Immature natural killer cell (primary cell): ENCODE results near the gene BID. TPM values are rescaled to one million over a fixed set of nuclear protein-coding genes. Genes with fewer than 3 reads are reported as not detected.

Experiments
- DNase-seq, 3 donors: peaks; one replicate each; pipeline ENCODE4 v3.0.0; 2022; ENCODE audit warnings: mixed read lengths in 1 of 3
- H3K27ac Mint-ChIP-seq, 6 donors: one replicate each; pipeline ENCODE4 v1.8.0; 2020; ENCODE audit warnings: mixed read lengths in 6 of 6, mild to moderate bottlenecking in 5 of 6, inconsistent platforms in 4 of 6, moderate library complexity in 3 of 6
- H3K27me3 Mint-ChIP-seq, 3 donors: one replicate each; pipeline ENCODE4 v1.8.0; 2020 to 2021; ENCODE audit warnings: low read depth in 3 of 3, mild to moderate bottlenecking in 3 of 3, mixed read lengths in 3 of 3, moderate library complexity in 3 of 3, inconsistent platforms in 1 of 3
- H3K36me3 Mint-ChIP-seq, 3 donors: one replicate each; pipeline ENCODE4 v1.8.0; 2020; ENCODE audit warnings: mixed read lengths in 3 of 3, inconsistent platforms in 2 of 3, mild to moderate bottlenecking in 2 of 3
- H3K4me1 Mint-ChIP-seq, 2 donors: one replicate each; pipeline ENCODE4 v1.8.0; 2020; ENCODE audit warnings: inconsistent platforms in 2 of 2, mild to moderate bottlenecking in 2 of 2, mixed read lengths in 2 of 2, moderate library complexity in 1 of 2
- H3K4me3 Mint-ChIP-seq, 5 donors: one replicate each; pipeline ENCODE4 v1.8.0; 2020; ENCODE audit warnings: mild to moderate bottlenecking in 5 of 5, mixed read lengths in 5 of 5, inconsistent platforms in 3 of 5, moderate library complexity in 3 of 5
- H3K9me3 Mint-ChIP-seq, 6 donors: one replicate each; pipeline ENCODE4 v1.8.0; 2020; ENCODE audit warnings: mild to moderate bottlenecking in 6 of 6, mixed read lengths in 6 of 6, inconsistent platforms in 4 of 6, moderate library complexity in 3 of 6
- polyA plus RNA-seq, 3 donors: library from polyadenylated mRNA; unstranded; fragments of 300-500 nt; fragmentation: Illumina TruSeq; gene quantifications; one replicate each; pipeline ENCODE4 v1.2.3, GENCODE V29; 2021

BID gene
- polyA plus RNA-seq, 3 donors from 2014 or later = 110 to 180 (median 164) TPM

DNA sequence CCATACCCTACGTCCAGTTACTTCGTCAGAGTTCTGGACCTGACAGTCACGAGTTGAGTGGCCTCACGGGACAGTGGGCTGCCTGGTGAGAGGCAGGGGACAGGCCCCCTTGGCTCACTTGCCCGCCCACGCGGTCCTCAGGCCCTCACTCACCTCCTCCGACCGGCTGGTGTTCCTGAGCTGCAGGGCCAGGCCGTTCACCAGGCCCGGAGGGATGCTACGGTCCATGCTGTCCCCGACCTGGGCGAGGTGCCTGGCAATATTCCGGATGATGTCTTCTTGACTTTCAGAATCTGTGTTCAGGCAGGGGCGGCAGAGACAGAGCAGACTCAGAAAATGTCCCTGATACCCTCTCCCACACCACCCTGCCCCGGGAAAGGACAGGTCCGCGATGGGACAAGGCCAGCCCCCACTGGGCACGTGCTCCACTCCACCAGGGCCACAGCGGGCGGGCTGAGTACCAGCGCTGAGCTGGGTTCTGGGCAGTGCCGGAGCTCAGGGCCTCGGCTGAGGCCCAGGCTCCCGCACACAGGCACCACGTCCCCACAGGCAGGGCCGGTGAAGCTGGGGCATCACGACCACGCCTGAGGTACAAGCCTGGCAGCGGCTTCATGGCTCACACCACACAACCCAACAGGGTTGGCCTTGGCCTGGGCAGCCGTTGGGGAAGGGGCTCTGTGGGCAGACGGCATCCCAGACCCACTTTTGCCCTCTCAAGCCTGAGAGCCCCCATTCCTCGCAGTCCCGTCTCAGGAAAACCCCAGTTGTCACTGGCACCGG, 34.9 kb downstream of the BID start:
- Mint-ChIP-seq H3K4me1 (peaks cover 10 to 13% of the 10 kb centered on the region in 2 donors), H3K27ac (peak overlapping the region in 2 of 6 donors; percentile 37 to 53), H3K36me3 (peaks cover 0 to 10% (median 3%) of the 10 kb centered on the region in 3 donors), H3K27me3 (peaks cover 0 to 3% (median 2%) of the 10 kb centered on the region in 3 donors), H3K4me3 (no peak overlapping the region), H3K9me3 (no peaks in the 10 kb centered on the region)
- DNase-seq = no peak

DNA sequence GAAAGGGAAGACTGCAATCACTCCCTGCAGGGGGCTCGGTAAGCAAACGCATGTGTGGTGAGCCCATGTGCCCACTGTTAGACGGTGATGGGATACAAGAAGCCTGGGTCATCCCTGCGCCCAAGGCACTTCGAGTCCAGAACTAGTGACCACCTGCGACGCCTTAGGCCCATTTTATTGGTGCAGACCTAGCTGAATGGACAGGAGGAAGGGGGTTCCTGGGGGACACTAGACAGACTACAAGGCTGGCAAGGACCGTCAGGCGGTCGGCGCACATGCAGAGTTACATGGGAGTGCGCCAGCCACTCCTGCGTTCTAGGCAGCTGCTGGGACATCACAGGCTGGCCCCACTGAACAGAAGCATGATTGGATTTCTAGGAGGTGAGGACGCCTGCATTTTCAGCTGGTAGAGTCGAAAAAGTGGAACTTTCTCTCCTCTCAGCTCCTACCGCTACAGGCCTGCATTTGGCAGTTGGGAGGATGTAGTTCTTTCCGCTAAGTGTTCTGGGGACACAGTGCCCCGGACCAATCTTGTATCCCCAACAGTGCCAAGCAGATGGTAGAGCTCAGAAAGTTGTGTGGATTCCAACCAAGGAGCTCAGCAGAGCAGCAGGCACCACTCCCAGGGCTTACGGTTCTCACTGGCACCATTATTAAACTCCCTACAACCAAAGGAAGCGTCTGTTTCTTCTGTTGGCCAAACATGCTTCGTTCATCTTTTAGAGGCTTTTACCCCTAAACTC, 35.7 kb downstream of the BID start:
- Mint-ChIP-seq H3K4me3 (no peak overlapping the region), H3K36me3 (peaks cover 0 to 13% (median 7%) of the 10 kb centered on the region in 3 donors), H3K4me1 (peaks cover 18 to 21% of the 10 kb centered on the region in 2 donors), H3K9me3 (no peaks in the 10 kb centered on the region), H3K27ac (no peak overlapping the region), H3K27me3 (peaks cover 0 to 6% (median 4%) of the 10 kb centered on the region in 3 donors)
- no peak for DNase-seq

DNA sequence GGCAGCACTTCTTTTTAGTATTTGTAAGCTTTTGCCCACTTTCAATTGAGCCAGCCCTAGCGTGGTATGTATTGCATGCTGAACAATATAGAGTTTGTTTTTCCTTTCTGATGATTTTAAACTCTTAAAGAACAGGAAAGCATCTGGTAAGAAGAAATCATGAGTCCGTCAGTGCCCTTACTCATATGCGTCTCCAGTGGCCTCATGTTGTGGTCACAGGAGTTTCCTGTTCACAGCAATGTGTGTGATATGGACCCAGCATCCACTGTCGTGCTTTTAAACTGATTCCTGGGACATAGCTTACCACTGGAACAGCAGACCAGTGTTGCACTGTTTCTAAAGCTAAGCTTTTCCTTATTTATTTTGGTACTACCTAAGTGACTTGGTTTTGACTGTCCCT, 40.1 kb downstream of the BID start:
- Mint-ChIP-seq H3K27me3 (peaks cover 0 to 6% (median 2%) of the 10 kb centered on the region in 3 donors), H3K4me1 (peaks cover 16 to 28% of the 10 kb centered on the region in 2 donors), H3K9me3 (no peaks in the 10 kb centered on the region), H3K4me3 (peak overlapping the region in 2 of 5 donors; percentile 44 to 72), H3K27ac (peak overlapping the region; percentile 65 to 96 (median 84)), H3K36me3 (peaks cover 5 to 18% (median 14%) of the 10 kb centered on the region in 3 donors)
- peak; percentile 29 to 37 (median 32) for DNase-seq

DNA sequence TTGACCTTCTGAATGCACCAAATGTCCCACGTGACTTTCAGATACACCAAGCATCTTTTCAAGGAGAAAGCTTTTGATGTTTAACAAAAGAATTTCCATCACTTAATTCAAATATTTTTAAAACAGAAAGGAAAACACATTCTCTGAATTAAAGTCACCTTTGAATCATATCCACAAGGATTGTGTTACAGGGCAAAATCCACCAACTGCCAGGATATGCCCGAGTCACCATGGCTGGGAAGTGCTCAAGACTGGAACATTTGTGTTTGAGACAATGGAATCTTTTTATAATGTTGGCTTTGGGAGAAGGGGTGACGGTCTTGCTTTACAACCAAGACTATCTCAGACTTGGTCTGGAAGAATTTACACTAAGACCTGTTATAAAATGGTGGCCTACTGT, 40.8 kb downstream of the BID start:
- peak overlapping the region in 2 of 5 donors; percentile 9 to 41 for H3K4me3 Mint-ChIP-seq
- peaks cover 5 to 20% (median 11%) of the 10 kb centered on the region in 3 donors for H3K36me3 Mint-ChIP-seq
- H3K4me1 Mint-ChIP-seq = peaks cover 16 to 28% of the 10 kb centered on the region in 2 donors
- no peak for DNase-seq
- peaks cover 0 to 6% (median 2%) of the 10 kb centered on the region in 3 donors for H3K27me3 Mint-ChIP-seq
- no peaks in the 10 kb centered on the region for H3K9me3 Mint-ChIP-seq
- H3K27ac Mint-ChIP-seq = peak overlapping the region; percentile 65 to 96 (median 84)

DNA sequence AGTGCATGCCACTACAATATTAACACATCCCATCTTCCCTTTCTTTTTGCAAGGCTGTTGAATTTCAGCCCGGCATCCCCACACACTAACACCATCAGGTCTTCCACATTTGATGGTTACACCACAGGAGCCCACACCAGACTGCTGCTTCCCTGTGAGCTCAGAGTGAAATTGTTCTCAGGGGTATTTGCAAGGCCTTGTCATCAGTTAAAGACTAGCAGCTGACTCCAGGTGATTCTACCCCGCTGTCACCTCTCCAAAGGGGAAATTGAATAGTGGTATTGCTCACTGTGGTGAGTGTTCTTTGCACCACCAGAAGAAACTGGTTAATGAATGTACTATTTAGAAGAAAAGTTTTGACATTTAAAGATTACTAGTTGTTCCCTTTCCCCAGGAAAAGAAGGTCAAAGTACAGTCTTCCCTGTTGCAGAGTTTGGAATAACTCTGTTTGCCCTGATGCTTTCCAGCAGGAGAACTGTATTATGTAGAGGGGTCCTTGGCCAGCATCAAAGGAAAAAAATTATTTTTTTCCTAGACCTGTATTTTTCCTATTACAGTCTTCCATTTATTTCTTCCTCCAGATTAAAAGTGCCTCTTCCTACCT, 41.9 kb downstream of the BID start:
- no peak overlapping the region for H3K4me3 Mint-ChIP-seq
- H3K4me1 Mint-ChIP-seq = peaks cover 16 to 28% of the 10 kb centered on the region in 2 donors
- peak overlapping the region in 4 of 6 donors; percentile 10 to 96 (median 52) for H3K27ac Mint-ChIP-seq
- peaks cover 0 to 6% (median 2%) of the 10 kb centered on the region in 3 donors for H3K27me3 Mint-ChIP-seq
- H3K9me3 Mint-ChIP-seq = no peaks in the 10 kb centered on the region
- no peak for DNase-seq
- peaks cover 4 to 23% (median 6%) of the 10 kb centered on the region in 3 donors for H3K36me3 Mint-ChIP-seq

DNA sequence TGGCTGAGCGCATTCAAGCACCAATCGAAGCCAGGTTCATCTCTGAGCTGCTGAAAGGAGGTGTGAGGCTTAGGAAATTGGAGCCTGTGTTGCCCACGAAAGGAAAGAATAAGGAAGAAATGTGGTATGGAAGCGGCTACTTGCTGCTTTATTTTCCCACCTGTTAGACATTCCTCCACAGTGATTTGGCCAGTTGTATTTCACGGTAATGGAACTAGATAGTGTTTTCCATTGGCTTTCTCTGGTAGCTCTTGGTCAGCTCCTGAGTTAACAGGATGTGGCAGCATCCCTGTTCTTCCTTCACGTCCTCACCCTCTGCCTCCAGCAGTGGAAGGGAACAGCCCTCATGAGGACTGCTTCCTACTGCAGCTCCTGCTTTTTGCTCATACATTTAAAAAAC, 44.7 kb downstream of the BID start:
- no peak for DNase-seq
- Mint-ChIP-seq H3K27me3 (peaks cover 0 to 4% (median 4%) of the 10 kb centered on the region in 3 donors), H3K4me3 (no peak overlapping the region), H3K4me1 (peaks cover 22 to 29% of the 10 kb centered on the region in 2 donors), H3K9me3 (no peaks in the 10 kb centered on the region), H3K36me3 (peaks cover 11 to 33% (median 16%) of the 10 kb centered on the region in 3 donors), H3K27ac (peak overlapping the region in 2 of 6 donors; percentile 7 to 24)

DNA sequence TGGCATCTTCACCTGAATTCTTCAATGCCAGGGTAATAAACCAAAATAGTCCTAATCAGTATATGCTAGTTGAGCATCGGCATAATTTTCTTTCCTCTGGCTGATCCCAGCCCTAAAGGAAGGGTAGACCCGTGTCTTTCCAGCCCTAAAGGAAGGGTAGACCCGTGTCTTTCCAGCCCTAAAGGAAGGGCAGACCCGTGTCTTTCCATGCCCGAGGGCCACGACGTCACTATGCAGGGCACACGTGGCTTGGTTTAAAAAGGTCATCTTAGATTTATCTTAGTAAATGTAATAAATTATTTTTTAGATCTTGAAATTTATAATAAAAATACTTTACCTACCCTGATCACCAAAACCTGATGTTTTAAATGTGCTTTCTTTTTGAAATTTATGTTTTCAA, 45.5 kb downstream of the BID start:
- Mint-ChIP-seq H3K4me1 (peaks cover 14 to 22% of the 10 kb centered on the region in 2 donors), H3K27ac (peak overlapping the region in 1 of 6 donors; percentile 41), H3K9me3 (no peaks in the 10 kb centered on the region), H3K36me3 (peaks cover 10 to 32% (median 16%) of the 10 kb centered on the region in 3 donors), H3K27me3 (peaks cover 0 to 4% (median 0%) of the 10 kb centered on the region in 3 donors), H3K4me3 (no peak overlapping the region)
- DNase-seq = no peak

DNA sequence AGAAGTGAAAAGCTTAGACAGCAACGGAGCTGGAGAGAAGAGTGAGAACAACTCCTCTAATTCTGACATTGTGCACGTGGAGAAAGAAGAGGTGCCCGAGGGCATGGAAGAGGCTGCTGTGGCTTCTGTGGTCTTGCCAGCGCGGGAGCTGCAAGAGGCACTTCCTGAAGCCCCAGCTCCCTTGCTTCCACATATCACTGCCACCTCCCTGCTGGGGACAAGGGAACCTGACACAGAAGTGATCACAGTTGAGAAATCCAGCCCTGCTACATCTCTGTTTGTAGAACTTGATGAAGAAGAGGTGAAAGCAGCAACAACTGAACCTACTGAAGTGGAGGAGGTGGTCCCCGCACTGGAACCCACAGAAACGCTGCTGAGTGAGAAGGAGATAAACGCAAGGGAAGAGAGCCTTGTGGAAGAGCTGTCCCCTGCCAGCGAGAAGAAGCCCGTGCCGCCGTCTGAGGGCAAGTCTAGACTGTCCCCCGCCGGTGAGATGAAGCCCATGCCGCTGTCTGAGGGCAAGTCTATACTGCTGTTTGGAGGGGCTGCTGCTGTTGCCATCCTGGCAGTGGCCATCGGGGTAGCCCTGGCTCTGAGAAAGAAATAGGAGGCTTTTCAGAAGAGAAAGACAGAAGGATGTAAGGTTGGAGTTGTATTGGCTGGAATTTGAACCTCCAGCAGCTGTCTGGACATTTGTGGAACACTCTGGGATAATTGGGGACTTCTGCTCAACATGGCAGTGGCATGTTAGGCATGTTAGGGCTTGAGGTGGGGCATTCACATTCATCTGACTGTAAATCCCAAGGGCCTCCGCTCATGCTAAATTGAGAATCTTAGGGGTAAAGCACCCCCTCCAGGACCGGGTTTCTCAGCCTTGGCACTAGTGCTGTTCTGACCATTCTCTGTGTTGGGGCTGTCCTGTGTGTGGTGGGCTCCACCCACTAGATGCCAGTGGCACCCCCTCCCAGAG, 47.1 kb downstream of the BID start:
- Mint-ChIP-seq H3K9me3 (no peaks in the 10 kb centered on the region), H3K27me3 (peaks cover 0 to 3% (median 0%) of the 10 kb centered on the region in 3 donors), H3K4me1 (peaks cover 10 to 11% of the 10 kb centered on the region in 2 donors), H3K27ac (peak overlapping the region in 4 of 6 donors; percentile 20 to 84 (median 63)), H3K4me3 (no peak overlapping the region), H3K36me3 (peaks cover 7 to 22% (median 11%) of the 10 kb centered on the region in 3 donors)
- no peak for DNase-seq

DNA sequence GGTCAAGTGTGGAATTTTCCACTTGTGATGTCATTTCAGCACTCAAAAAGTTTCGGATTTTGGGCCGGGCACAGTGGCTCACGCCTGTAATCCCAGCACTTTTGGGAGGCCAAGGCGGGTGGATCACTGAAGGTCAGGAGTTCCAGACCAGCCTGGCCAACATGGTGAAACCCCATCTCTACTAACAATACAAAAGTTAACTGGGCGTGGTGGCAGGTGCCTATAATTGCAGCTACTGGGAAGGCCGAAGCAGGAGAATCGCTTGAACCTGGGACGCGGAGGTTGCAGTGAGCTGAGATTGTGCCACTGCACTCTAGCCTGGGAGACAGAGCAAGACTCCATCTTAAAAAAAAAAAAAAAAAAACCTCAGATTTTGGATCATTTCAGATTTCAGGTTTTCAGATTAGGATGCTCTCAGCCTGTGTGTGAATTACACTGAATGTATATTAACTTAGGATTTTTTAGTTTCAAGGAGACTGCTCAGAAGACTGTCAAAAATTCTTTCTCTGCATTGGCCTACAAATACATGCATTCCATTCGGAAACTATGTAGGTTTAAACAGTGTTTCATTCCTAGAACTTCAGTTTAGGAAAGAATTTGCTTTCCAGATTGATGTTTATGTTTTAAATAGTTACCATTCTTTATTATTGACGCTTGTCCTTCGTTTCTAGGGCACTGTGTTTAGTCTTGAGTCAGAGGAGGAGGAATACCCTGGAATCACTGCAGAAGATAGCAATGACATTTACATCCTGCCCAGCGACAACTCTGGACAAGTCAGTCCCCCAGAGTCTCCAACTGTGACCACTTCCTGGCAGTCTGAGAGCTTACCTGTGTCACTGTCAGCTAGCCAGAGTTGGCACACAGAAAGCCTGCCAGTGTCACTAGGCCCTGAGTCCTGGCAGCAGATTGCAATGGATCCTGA, 48.0 kb downstream of the BID start:
- no peaks in the 10 kb centered on the region for H3K9me3 Mint-ChIP-seq
- no peak overlapping the region for H3K4me3 Mint-ChIP-seq
- H3K27me3 Mint-ChIP-seq = peaks cover 0 to 3% (median 0%) of the 10 kb centered on the region in 3 donors
- H3K27ac Mint-ChIP-seq = peak overlapping the region in 5 of 6 donors; percentile 19 to 84 (median 48)
- no peak for DNase-seq
- H3K36me3 Mint-ChIP-seq = peaks cover 7 to 17% (median 11%) of the 10 kb centered on the region in 3 donors
- peaks cover 10 to 11% of the 10 kb centered on the region in 2 donors for H3K4me1 Mint-ChIP-seq

DNA sequence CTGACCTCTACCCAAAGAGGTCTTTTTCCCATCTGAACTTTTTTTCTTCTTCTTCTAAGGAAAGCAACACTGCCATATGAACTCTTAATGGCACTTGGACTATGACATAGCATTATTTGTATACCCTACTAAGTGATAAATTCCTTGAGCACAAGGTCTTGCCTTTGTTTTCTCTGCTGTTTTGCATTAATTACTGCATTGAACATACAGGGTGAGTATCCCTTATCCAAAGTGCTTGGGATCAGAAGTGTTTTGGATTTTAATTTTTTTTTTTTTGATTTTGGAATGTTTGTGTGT, 48.8 kb downstream of the BID start:
- Mint-ChIP-seq H3K27ac (no peak overlapping the region), H3K4me1 (peaks cover 10 to 11% of the 10 kb centered on the region in 2 donors), H3K36me3 (peaks cover 7 to 17% (median 11%) of the 10 kb centered on the region in 3 donors), H3K4me3 (no peak overlapping the region), H3K9me3 (no peaks in the 10 kb centered on the region), H3K27me3 (peaks cover 0 to 3% (median 0%) of the 10 kb centered on the region in 3 donors)
- no peak for DNase-seq

DNA sequence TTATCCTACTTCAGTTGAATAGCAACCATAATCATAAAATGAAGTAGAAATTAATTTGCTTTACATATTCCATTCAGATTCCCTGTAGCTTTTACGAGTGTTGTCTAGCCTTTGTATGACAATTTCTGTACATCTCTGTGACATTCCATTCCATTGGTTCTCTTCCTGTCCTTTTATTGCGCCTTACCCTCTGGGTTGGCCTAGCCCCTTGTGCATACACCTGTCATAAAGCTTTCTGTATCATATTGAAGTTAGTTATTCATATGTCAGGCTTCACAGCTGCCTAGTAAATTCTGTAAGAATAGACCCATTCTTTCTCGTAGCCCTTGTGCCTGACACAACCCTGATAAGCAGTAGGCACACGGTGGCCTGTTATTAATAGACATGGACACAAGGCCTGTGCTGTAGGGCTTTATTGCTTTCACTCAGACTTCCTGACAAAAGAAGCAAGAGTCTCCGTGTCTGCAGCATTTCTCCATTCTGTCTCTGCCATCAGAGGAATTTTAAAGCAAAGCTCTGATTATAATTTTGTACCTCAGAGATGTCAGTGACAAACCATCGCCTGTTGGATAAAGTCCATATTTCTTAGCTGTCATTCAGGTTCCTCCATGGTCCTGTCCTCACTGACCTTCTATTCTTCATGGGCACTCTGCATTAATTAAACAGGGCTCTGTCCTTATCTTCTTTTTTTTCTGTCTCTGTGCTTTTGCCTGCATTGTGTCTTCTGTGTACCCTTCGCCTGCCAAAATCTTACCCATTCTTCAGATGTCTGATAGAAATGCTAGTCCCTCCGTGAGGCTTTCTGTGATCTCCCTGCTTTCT, 49.4 kb downstream of the BID start:
- Mint-ChIP-seq H3K27me3 (peaks cover 0 to 3% (median 1%) of the 10 kb centered on the region in 3 donors), H3K4me3 (no peak overlapping the region), H3K27ac (peak overlapping the region in 1 of 6 donors; percentile 58), H3K4me1 (peaks cover 10 to 11% of the 10 kb centered on the region in 2 donors), H3K9me3 (no peaks in the 10 kb centered on the region), H3K36me3 (peaks cover 7 to 17% (median 11%) of the 10 kb centered on the region in 3 donors)
- DNase-seq = no peak
